ENCODE measurements around the gene GRAMD1B. TPM values are rescaled to one million over a fixed set of nuclear protein-coding genes. Genes with fewer than 3 reads are reported as not detected.
"Not testable (repeated sequence)": the region's sequence is repeated elsewhere in the genome, so short reads cannot be mapped to it uniquely, and the experiment has no call there.

GRAMD1B gene
- total RNA-seq, 1 donor from 2014 or later, result 5.5 TPM

DNA sequence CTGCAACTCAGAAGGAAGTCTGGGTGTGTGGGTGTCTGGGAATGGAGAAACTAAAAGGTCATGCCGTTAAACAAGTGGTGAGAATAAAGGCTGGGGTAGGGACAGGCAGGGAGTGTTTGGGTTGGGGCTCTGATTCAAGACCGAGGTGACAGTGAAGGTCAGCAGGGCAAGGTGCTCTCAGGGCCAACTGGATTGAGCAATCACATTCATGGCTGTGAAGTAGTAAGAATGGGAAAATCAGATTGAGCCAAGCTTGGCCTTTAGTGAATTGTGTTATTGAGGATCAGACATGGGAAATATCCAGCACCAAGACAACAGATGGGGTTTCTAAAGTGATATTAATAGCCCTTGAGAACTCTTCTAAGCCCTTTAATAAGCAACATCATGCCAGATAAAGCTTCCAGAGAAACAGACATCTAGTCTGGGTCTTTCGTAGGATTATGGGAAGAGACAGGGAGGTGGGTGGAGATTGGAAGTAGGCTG, 200.1 kb downstream of the GRAMD1B start:
- no peak for DNase-seq (ENCODE audit: low read depth in 2 of 2)

DNA sequence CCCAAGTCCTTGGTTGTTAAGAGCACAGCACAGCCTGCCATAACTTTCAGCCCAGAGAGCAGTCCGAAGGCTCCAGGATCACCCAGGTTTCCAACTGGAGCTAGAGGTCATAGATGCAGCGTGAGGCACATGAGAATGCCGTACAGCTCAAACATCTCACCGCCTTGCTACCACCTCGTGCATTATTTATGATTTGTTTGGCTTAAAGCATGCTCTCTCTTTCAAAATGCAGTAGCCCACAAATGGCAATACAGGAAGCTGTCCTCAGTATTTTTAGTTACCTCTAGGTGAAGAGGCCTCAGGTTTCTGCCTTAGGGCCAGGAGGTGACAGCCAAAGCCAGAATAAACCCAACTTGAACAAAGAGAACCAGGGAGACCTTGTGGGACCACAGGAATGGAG, 210.0 kb downstream of the GRAMD1B start:
- no peak for DNase-seq (ENCODE audit: low read depth in 2 of 2)

DNA sequence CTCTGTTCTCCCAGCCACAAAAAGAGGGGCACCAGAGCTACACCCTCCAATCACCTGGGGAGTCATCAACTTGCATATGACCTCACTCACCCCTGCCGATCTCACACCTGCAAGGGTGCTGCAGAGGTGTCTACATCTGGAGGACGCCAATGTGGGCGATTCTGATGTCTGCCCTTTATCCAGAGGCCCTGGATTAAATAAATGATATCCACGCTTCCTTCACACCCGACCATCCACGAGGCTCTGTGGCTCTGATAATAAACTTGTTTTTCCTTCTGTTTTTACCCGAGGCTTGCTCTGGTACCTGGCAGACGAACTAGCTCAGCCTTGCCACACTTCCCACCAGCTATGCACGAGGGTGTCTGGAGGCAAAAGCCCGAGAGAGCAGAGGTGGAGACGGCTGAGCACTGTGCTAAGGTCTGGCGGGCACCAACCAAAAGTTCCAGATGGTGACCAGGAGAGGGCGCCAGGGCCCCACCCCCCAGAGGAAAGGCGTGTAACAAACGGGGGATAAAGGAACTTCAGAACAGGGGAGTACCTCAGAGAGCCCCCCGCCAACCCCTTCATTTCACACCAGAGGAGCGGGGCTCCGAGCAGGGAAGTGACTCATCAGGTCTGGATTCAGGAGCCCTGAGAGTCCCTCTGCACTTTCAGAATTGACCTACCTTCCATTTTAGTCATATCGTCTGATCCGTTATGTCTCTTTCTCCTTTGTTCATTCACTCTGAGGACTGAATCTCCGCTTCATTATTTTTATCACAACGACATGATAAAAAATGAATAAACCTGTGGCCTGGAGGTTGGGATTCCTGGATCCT, 210.8 kb downstream of the GRAMD1B start:
- DNase-seq (ENCODE audit: low read depth in 2 of 2), result peak in 1 of 2 donors; percentile 58

DNA sequence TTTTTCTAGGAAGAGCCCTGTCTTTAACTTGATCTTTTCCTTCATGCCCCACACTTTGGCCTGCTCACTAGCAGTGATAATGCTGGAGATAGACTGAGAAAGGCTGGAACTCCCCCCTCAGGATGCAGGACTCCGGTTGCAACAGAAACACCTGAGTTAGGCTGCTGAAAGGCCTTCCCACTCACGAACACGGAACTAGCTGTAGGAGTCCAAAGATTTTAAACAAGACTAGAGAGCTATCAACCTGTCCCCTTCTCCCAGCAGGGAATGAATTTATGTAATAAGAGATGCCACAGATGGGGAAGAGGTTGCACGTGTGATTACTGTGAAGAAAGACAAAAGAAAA, 211.4 kb downstream of the GRAMD1B start:
- DNase-seq (ENCODE audit: low read depth in 2 of 2), result no peak

DNA sequence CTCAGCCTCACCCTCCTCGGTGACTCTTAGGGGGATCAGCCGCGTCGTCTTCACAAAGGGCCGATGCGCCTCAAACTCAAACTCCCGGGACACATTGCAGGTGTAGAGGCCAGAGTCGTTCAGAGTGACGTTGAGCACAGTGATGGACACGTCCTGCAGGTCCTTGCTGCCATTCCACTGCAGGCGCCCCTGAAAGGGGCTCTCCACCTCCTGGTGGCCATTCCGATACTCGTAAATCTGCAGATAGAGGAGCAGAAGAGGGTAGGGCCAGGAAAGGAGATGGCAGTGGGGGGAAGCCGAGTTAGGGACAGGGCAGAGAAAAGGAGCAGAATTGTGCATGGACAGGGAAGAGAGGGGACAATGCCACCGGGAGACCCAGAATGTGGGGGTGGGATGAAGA, 212.4 kb downstream of the GRAMD1B start:
- DNase-seq (ENCODE audit: low read depth in 2 of 2), result no peak

DNA sequence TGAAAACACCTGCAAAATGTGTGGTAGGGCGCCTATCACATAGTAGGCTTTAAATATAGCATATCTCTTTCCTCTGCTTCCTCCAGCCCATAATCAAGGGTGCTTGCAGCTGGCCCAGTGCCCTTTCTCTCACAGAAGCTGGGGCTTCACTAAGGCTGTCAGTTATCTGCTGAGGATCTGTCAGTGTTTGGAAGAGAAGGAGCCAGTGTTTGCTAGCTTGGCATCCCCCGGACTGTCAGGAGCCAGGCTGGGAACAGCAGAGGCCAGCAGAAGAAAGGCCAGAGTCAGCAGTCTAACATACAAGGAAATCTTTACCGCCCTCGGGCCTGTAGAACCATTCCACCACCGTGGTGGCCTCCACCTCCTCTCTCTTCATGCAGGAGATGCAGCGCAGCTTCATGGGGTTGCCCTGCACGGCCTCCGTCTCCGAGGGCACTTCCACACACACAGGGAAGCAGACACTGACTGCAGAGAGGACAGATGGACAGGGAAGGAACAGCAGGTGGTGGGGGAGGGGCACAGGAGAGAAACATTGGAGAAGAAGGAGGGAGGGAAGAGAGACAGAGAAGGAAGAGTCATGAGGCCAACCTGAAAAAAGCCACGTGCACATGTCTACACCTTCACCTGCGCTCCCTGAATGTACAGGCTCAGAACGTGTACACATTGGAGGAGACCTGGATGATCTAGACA, 215.4 kb downstream of the GRAMD1B start:
- no peak for DNase-seq (ENCODE audit: low read depth in 2 of 2)

DNA sequence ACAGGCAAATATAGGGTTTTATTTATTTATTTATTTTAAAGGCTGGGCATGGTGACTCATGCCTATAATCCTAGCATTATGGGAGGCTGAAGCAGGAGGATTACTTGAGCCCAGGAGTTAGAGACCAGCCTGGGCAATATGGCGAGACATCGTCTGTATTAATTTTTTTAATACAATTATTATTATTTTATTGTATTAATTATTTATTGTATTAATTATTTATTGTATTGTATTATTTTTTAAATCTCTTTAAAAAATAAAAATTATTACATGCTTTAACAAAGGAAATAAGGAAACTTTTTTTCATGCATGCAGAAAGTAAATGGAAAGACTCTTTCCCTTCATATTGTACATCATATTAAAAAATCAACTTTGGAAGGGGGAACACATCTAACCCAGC, 220.8 kb downstream of the GRAMD1B start:
- no peak for DNase-seq (ENCODE audit: low read depth in 2 of 2)

DNA sequence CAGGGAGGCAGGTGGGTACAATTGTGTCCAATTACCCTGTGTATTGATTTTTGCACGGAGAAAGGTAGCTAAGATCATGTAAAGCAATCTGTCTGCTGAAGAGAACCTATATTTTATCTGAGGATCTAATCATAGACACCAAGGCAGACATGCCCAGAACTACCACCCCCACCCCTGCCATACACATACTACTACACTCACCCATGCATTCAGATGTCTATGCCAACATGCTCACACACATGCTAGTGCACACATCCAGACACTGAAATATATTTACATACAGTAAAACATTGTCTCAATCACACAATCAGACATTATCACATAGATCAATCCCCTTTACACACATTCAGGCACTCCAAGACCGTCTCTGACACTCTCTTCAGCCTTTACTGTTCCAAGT, 222.5 kb downstream of the GRAMD1B start:
- no peak for DNase-seq (ENCODE audit: low read depth in 2 of 2)

DNA sequence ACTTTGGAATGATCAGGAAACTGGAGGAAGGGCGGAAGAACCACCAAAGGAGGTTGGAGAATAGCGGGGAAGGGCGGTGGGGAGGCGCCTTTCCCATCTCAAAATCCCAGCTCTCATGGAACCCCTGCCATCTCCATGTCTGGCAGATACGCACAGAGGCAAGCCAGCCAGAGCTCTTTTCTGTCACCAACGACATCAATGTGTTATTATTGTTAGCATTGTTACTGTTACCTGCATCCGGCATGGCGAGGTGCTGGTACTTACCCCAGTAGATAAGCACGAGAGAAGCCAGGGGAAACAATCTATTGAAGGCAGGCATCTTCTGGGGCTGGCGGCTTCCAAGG, 223.4 kb downstream of the GRAMD1B start:
- no peak for DNase-seq (ENCODE audit: low read depth in 2 of 2)

DNA sequence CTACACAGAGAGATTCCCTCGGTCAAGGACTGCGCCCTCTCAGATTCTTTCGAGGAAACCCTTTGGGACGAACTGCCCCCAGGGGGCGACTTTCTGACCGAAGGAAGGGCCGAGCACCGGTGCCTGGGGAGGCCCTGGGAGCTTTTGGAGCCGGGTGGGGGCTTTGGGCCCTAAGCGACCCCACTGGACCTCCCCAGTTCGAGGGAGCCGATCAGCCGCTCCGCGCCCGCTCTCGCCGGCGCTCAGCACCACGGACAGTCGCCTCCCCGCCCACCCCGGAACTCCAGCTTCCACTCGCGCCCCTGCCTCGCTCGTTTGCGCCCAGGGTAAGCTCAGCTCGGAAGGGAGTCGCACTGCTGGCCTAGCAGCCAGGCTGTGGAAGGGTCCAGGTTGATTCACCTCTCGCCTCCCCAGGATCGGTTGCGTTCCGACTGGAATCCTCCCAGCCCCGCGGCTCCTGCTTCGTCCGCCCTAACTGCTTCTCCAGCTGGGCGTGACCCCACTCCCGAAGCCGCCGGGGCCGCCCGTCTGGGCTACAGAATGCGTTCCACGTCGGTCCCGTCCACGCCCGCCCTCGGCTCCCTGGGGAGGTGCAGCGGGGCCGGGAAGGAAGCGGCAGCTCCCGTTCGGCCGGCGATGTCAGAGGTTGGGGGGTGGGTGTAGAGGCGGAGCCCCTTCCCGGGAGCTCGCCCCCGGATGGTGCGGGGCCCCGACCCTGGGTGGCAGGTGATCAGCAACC, 223.9 kb downstream of the GRAMD1B start:
- peak in 1 of 2 donors; percentile 48 for DNase-seq (ENCODE audit: low read depth in 2 of 2)

DNA sequence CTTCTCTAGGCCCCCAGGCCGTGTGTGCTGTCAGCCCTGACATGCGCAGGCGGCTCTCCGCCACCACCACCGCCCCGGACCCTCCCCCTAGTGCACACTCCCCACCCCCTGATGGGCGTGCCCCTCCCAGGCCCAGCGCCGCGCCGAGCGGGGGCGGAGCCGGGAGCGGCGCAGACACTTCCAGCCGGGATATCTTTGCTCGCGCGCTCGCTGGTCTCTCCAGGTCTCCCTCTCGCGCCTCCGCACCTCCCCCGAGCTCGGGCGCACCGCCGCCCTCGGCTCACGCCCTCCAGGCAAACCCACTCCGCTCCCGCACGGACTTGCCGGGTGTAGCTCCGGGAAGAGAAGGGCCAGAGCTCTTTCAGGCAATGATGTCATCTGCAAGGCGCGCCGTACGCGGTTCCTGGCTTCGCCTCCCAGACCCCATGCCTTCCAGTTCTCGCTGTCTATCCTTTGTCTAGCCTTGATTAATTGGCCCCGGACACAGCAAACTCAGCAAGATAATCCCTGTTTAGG, 224.6 kb downstream of the GRAMD1B start, which contains the start of gene SCN3B:
Gene SCN3B, minus strand, starts transcription at position 59 of the 516 bp plus-strand sequence. CDS start 823 bp downstream, outside the sequence.
- DNase-seq (ENCODE audit: low read depth in 2 of 2), result peak; percentile 56 to 80

DNA sequence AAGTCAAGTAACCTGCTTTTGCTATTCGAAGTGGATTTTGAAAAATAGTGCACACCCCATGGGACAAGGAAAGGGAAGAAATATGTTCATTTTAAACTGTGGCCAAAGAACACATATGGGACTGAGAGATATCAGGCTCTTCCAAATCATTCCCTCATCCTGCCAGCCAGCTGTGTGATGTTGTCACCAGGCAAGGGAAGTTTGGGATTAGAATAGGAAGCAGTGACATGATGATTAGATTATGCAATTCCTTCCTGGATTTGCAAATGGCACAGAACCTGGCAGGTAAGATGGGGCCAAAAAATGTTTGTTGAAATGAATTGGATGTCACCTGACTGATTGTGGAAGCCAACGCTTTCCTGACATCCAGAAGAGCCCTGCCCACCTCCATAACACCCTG, 229.2 kb downstream of the GRAMD1B start:
- peak; percentile 45 to 98 for DNase-seq (ENCODE audit: low read depth in 2 of 2)

DNA sequence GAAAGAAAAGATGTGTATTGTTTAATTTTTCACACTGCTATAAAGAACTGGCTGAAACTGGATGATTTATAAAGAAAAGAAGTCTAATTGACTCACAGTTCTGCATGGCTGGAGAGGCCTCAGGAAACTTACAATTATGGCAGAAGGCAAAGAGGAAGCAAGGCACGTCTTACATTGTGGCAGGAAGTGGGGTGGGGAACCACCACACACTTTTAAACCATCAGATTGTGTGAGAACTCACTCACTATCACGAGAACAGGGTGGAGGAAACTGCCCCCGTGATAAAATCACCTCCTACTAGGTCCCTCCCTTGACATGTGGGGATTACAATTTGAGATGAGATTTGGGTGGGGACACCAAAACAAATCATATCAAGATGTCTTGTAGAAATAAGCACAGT, 229.9 kb downstream of the GRAMD1B start:
- not testable (repeated sequence) for DNase-seq (ENCODE audit: low read depth in 2 of 2)

DNA sequence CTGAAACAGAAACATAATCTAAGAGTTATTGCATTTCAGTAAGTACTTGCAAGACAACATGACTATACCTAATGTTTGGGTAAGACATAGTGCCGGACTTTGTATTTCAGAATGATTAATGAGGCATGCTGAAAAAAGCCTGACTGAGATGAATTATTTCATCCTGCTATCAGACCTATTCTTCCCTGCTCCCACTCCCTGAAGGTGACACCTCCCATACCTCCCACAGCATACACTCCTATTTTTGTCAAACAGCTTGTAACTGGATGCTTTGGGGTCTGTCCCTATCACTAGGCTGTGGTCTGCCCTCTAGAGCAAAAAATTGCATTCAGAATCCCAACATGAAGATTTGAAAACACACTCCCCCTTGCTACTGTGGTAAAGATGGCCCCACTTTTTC, 235.2 kb downstream of the GRAMD1B start:
- DNase-seq (ENCODE audit: low read depth in 2 of 2), result no peak

DNA sequence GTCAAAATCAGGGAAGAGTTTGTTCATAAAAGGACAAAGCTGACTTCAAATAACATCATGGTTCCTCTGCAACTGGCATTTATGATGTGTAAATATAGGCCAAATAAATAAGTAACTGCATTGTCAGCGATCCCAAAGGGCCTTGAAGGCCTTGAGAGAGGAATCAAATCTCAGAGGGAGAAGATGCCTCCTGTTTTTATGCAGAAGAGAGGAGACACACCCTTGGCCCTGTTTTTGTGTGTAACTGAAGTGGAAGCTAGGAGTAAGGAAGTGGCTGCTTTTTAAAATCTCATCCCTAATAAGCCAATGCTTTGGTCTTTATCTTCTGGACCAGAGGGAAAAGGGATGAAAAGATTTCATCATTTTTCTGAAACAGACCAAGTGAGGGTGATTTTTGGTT, 240.0 kb downstream of the GRAMD1B start:
- DNase-seq (ENCODE audit: low read depth in 2 of 2), result no peak

DNA sequence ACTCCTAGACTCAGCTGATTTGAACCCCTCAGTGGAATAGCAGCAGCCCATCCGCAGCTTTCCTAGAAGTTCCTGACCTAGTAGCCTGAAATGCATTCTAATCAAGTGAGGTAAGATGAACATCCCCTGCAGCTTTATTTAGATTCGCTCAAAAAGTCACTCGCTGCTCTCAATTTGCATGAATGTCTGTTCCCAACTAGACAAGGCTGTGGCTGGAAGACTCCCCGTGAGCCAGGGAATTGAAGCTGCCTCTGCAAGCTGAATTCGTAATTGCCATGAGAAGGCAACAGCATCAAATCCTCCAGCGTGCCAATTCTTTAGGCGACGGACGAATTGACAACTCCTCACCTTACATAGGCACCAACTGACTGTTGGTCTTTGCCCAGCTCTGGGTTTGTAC, 241.5 kb downstream of the GRAMD1B start:
- DNase-seq (ENCODE audit: low read depth in 2 of 2), result no peak

DNA sequence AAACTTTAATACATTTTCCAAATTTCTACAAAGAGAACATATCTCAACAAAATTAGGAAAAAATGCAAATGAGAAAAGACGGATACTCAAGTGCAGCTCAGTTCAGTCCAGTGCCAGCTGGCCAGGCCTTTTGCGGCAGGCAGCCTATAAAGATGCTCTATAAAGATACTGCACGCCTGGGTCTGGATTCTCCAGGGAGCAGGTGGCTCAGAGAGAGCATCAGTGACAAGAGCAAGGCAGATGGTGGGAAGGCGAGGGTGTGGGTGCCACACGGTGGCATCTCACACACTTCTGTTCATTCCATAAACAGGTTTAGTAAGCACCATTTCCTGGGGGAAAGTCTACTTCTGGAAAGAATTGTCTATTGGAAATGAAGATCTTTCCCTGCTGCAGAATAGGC, 242.5 kb downstream of the GRAMD1B start:
- no peak for DNase-seq (ENCODE audit: low read depth in 2 of 2)

DNA sequence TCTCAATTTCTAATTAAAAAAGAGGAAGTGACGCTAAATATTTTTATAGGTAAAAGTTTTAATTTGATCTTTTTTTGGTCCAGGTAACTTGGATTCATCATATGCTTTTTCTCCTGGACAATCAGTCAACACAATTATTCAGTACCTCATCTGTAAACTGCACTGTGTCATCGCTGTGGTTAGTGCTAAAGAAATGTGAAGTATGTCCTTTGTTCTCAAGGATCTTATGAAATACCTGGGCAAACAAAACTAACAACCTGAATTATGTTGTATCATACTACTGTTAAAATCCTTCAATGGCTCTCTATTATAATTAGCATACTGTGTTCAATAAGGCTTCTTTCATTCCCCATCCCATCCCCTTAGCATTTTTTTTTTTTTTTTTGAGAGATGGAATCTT, 244.2 kb downstream of the GRAMD1B start:
- no peak for DNase-seq (ENCODE audit: low read depth in 2 of 2)

All from dermis microvascular lymphatic vessel endothelial cell (primary cell).